Measurements from ENCODE around the gene GIMAP1. TPM values are rescaled to one million over a fixed set of nuclear protein-coding genes. Genes with fewer than 3 reads are reported as not detected.
"Not testable (repeated sequence)": the region's sequence is repeated elsewhere in the genome, so short reads cannot be mapped to it uniquely, and the experiment has no call there.

GIMAP1 gene
- total and polyA plus RNA-seq, 10 donors = 8.7 to 61.2 (median 34.3) TPM

DNA sequence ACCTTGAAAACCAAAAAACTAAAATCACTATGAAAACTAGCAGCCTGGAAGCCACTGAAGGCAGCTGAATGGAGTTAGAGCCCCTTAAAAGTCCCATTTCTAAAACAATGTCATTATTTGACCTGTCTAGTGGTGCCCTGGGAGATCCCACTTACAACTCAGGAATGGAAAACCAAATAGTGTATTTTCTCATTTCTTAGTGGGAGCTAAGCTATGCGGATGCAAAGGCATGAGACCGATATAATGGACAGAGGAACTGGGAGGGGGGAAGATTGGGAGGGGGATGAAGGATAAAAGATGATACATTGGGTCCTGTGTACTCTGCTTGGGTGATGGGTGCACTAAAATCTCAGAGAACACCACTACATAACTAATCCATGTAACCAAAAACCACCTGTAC, 40.7 kb upstream of the GIMAP1 start:
- Histone ChIP-seq H3K27ac (peak overlapping the region; percentile 58 to 85 (median 83)), H3K4me1 (peaks cover 13 to 51% (median 28%) of the 10 kb centered on the region in 6 donors), H3K4me3 (peak overlapping the region in 2 of 8 donors; percentile 4 to 10), H3K36me3 (no peaks in the 10 kb centered on the region), H3K9me3 (peaks cover 0 to 4% (median 0%) of the 10 kb centered on the region in 8 donors), H3K27me3 (replicated peaks in 1 of 7) (no peaks in the 10 kb centered on the region)
- WGBS, 5 donors = 33 to 55% (median 45%) methylated on average over 2 of the region's 2 CpGs
- no peak for DNase-seq
- TF ChIP-seq POLR2AphosphoS5 (IDR thresholded peaks at IDR 0.05) = no peak
- TF ChIP-seq, protein P1, sequence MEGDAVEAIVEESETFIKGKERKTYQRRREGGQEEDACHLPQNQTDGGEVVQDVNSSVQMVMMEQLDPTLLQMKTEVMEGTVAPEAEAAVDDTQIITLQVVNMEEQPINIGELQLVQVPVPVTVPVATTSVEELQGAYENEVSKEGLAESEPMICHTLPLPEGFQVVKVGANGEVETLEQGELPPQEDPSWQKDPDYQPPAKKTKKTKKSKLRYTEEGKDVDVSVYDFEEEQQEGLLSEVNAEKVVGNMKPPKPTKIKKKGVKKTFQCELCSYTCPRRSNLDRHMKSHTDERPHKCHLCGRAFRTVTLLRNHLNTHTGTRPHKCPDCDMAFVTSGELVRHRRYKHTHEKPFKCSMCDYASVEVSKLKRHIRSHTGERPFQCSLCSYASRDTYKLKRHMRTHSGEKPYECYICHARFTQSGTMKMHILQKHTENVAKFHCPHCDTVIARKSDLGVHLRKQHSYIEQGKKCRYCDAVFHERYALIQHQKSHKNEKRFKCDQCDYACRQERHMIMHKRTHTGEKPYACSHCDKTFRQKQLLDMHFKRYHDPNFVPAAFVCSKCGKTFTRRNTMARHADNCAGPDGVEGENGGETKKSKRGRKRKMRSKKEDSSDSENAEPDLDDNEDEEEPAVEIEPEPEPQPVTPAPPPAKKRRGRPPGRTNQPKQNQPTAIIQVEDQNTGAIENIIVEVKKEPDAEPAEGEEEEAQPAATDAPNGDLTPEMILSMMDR (IDR thresholded peaks at IDR 0.05 in 8 of 11, conservative IDR thresholded peaks at IDR 0.05 in 3 of 11) = no peak
- no peak for TF ChIP-seq POLR2A (IDR thresholded peaks at IDR 0.05)
- intact Hi-C loops (cut with DNase I; ENCODE audit: low total_unique reads) = no loop called here

DNA sequence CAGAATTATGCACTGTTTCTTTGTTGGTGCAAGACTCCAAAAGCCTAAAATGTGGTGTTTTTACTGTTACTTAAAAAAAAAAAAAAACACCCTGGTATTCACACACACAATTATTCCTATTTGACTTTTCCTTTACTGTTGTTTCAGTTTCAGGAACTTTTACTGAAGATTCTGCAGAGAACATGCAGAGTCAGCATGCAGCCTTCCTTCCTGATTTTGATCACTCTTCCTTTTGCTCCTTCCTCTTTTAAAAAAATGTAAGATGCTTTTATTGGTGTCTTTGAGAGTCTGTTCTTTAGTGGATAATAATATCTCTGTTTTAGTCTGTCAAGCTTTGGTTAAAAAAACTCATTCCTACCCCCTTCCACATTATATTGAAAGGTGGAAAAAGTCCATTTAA, 40.1 kb upstream of the GIMAP1 start:
- not testable (repeated sequence) for H3K36me3 ChIP-seq, H3K9me3 ChIP-seq
- H3K27ac ChIP-seq = peak overlapping the region; percentile 58 to 85 (median 83)

DNA sequence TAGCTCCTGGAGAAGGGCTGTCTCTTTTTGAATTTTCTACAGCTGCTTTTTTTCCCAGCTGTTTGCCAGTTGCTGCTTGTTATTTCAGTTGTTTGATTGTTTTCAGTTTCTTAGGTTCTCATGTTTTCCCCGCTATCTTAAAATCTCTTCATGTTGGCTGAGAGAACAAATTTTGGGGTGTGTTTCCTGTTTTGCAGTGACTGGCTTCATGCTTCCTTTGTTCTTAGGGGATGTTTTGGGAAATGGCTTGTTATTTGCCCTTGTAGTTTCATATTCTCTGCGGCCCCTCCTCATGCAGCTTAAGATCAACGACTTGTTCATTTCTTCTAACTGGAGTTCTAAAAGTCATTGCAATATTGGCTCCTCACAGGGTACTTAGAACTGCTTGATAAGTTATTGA, 39.6 kb upstream of the GIMAP1 start:
- TF ChIP-seq POLR2AphosphoS5 (IDR thresholded peaks at IDR 0.05) = peak in 1 of 3 donors; percentile 48
- H3K27me3 ChIP-seq (replicated peaks in 1 of 7); DNase-seq; H3K36me3 ChIP-seq; H3K9me3 ChIP-seq; intact Hi-C loops (cut with DNase I; ENCODE audit: low total_unique reads): not testable (repeated sequence)
- H3K27ac ChIP-seq = peak overlapping the region; percentile 14 to 85 (median 83)
- peak overlapping the region in 3 of 8 donors; percentile 7 to 45 (median 10) for H3K4me3 ChIP-seq
- WGBS, 5 donors = 1 to 5% (median 4%) methylated on average over 3 of the region's 3 CpGs
- peaks cover 13 to 43% (median 28%) of the 10 kb centered on the region in 6 donors for H3K4me1 ChIP-seq

More for the DNA sequence above, 40.1 kb upstream of the GIMAP1 start:
- H3K27me3 ChIP-seq (replicated peaks in 1 of 7); intact Hi-C loops (cut with DNase I; ENCODE audit: low total_unique reads); DNase-seq: not testable (repeated sequence)
- peaks cover 13 to 46% (median 28%) of the 10 kb centered on the region in 6 donors for H3K4me1 ChIP-seq
- peak overlapping the region in 3 of 8 donors; percentile 7 to 45 (median 10) for H3K4me3 ChIP-seq

DNA sequence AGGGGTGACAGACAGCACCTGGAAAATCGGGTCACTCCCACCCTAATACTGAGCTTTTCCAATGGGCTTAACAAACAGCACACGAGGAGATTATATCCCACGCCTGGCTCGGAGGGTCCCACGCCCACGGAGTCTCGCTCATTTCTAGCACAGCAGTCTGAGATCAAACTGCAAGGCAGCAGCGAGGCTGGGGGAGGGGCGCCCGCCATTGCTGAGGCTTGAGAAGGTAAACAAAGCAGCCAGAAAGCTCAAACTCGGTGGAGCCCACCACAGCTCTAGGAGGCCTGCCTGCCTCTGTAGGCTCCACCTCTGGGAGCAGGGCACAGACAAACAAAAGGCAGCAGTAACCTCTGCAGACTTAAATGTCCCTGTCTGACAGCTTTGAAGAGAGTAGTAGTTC, 37.8 kb upstream of the GIMAP1 start:
- H3K4me3 ChIP-seq; intact Hi-C loops (cut with DNase I; ENCODE audit: low total_unique reads); H3K27me3 ChIP-seq (replicated peaks in 1 of 7); H3K9me3 ChIP-seq; H3K36me3 ChIP-seq: not testable (repeated sequence)
- peaks cover 13 to 48% (median 28%) of the 10 kb centered on the region in 6 donors for H3K4me1 ChIP-seq
- peak; percentile 72 for DNase-seq
- peak overlapping the region in 6 of 8 donors; percentile 10 to 85 (median 83) for H3K27ac ChIP-seq
- WGBS, 5 donors = 80 to 87% (median 84%) methylated on average over 11 of the region's 11 CpGs

DNA sequence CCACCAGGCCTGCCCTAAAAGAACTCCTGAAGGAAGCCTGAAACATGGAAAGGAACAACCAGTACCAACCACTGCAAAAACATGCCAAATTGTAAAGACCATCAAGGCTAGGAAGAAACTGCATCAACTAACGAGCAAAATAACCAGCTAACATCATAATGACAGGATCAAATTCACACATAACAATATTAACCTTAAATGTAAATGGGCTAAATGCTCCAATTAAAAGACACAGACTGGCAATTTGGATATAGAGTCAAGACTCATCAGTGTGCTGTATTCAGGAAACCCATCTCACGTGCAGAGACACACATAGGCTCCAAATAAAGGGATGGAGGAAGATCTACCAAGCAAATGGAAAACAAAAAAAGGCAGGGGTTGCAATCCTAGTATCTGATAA, 36.0 kb upstream of the GIMAP1 start:
- peaks cover 17 to 58% (median 35%) of the 10 kb centered on the region in 6 donors for H3K4me1 ChIP-seq
- not testable (repeated sequence) for H3K9me3 ChIP-seq; H3K4me3 ChIP-seq; H3K27ac ChIP-seq; H3K27me3 ChIP-seq (replicated peaks in 1 of 7); DNase-seq; H3K36me3 ChIP-seq
- intact Hi-C loops (cut with DNase I; ENCODE audit: low total_unique reads) = loop anchor here (10.0 kb wide), 1 partner anchor 54 kb away; the partner anchor contains the start of gene GIMAP5
- WGBS, 5 donors = 86 to 100% (median 92%) methylated on average over 1 to 2 of the region's 2 CpGs

DNA sequence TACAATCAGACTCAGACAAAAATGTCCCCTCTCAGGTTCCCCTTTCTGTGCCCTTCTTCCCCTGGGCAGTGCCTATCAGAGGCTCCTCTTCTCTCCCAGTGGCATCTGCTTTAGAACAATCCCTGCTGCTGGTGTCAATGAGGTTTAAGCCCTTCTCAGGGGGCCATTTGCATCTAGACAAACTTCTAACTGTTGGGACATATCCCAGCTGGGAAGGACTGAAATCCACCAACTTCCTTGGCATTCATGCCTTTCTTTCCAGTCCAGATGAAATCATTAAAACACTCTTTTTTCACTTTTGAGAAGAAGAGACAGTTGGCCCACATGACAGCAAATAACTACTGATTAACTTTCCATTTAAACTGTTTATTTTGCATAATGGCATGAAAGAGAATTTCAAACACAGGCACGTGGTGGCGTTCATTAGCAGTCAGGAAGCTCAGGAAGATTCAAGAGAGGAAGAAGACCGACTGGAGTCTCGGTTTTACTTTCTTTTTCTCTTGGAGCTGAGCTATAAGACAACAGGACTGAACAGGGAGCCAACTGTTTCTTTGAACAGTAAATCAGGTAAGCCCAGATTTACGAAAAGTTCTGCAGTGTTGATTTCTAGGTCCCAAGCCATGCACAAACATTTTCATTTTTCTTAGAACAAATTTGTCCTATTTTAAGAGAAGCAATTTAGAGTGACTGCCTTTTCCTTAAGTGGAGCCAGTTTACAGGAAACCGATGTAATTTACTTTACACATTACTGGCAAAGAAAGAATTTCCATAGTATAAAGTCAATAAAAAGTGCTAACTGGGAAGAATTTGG, 31.0 kb upstream of the GIMAP1 start, which contains the start of gene GIMAP2:
Gene GIMAP2, plus strand, starts transcription at position 488 of the 811 bp plus-strand sequence. CDS start 1,354 bp downstream, outside the sequence.
- H3K4me1 ChIP-seq = peaks cover 12 to 69% (median 40%) of the 10 kb centered on the region in 6 donors
- peaks cover 4 to 33% (median 19%) of the 10 kb centered on the region in 6 donors for H3K36me3 ChIP-seq
- intact Hi-C loops (cut with DNase I; ENCODE audit: low total_unique reads) = loop anchor here (10.0 kb wide), 1 partner anchor 49 kb away; the partner anchor contains the start of gene GIMAP5
- no peaks in the 10 kb centered on the region for H3K27me3 ChIP-seq (replicated peaks in 1 of 7)
- H3K27ac ChIP-seq = peak within 1 kb of the TSS; percentile 70 to 95 (median 93)
- H3K4me3 ChIP-seq = peak within 1 kb of the TSS; percentile 55 to 83 (median 66)
- peaks cover 0 to 7% (median 0%) of the 10 kb centered on the region in 8 donors for H3K9me3 ChIP-seq
- no peak for DNase-seq
- 0 to 1% (median 0%) methylated on average over 6 of the region's 6 CpGs for WGBS, 5 donors
- TF ChIP-seq, protein P1 (IDR thresholded peaks at IDR 0.05 in 8 of 11, conservative IDR thresholded peaks at IDR 0.05 in 3 of 11) = no peak
- TF ChIP-seq POLR2AphosphoS5 (IDR thresholded peaks at IDR 0.05) = peak in 1 of 3 donors; percentile 41

Measured in spleen (tissue), 11 donors.